BE2C (cell line): Measurements from ENCODE around the gene MFAP5.
"Not testable (repeated sequence)": the region's sequence is repeated elsewhere in the genome, so short reads cannot be mapped to it uniquely, and the experiment has no call there.

ENCODE experiments used
- DNase-seq: peaks from one replicate; pipeline ENCODE4 v3.0.0-alpha.2; 2020
- H3K27me3 ChIP-seq: fragments of 250-450 bp; sonication (Bioruptor Pico); 2 replicates; pipeline ENCODE4 v1.5.1; 2020; ENCODE audit warnings: mild to moderate bottlenecking
- H3K36me3 ChIP-seq: fragments of 250-450 bp; sonication (Bioruptor Pico); 2 replicates; pipeline ENCODE4 v1.5.1; 2020; ENCODE audit warnings: mild to moderate bottlenecking
- H3K4me1 ChIP-seq: fragments of 250-450 bp; sonication (Bioruptor Pico); 2 replicates; pipeline ENCODE4 v1.5.1; 2020
- H3K4me3 ChIP-seq: 2 replicates; pipeline ENCODE4 v1.5.1; 2011; ENCODE audit warnings: low read depth, low read length
- H3K9me3 ChIP-seq: fragments of 250-450 bp; sonication (Bioruptor Pico); 2 replicates; pipeline ENCODE4 v1.5.1; 2020
- TF ChIP-seq, protein P1 (sequence below): IDR thresholded peaks from 2 replicates; pipeline ENCODE4 v1.5.1; 2012; ENCODE audit warnings: mild to moderate bottlenecking, low read depth, low read length

MFAP5 gene

DNA sequence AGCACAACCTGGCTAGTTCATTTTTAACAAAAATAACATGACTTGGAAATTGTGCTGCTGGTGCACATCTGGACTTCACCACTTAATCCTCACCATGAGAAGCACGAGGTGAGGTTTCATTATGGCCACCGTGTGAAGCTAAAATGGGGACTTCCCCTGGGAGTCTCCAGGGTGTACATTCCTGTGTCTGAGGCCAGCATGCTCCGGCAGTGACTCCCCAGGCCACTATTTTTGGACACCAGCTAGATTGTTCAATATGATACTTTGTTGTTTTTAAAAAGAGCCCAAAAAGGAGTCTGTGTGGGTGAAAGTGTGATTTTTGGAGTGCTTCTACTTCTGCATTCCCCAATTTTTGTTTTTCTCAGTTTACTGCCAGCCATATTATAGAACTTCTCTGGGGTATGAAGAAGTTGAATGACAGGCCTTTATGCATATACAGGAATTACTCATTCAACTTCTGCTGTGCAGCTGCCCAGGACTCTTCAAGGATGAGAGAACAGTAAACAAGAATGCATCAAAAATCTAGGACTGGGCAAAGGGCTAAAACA, 33.1 kb downstream of the MFAP5 start:
- TF ChIP-seq, protein P1, sequence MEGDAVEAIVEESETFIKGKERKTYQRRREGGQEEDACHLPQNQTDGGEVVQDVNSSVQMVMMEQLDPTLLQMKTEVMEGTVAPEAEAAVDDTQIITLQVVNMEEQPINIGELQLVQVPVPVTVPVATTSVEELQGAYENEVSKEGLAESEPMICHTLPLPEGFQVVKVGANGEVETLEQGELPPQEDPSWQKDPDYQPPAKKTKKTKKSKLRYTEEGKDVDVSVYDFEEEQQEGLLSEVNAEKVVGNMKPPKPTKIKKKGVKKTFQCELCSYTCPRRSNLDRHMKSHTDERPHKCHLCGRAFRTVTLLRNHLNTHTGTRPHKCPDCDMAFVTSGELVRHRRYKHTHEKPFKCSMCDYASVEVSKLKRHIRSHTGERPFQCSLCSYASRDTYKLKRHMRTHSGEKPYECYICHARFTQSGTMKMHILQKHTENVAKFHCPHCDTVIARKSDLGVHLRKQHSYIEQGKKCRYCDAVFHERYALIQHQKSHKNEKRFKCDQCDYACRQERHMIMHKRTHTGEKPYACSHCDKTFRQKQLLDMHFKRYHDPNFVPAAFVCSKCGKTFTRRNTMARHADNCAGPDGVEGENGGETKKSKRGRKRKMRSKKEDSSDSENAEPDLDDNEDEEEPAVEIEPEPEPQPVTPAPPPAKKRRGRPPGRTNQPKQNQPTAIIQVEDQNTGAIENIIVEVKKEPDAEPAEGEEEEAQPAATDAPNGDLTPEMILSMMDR = no peak
- Histone ChIP-seq H3K27me3 (no peaks in the 10 kb centered on the region), H3K9me3 (no peaks in the 10 kb centered on the region), H3K36me3 (no peaks in the 10 kb centered on the region), H3K4me1 (no peaks in the 10 kb centered on the region), H3K4me3 (no peak overlapping the region)
- no peak for DNase-seq

DNA sequence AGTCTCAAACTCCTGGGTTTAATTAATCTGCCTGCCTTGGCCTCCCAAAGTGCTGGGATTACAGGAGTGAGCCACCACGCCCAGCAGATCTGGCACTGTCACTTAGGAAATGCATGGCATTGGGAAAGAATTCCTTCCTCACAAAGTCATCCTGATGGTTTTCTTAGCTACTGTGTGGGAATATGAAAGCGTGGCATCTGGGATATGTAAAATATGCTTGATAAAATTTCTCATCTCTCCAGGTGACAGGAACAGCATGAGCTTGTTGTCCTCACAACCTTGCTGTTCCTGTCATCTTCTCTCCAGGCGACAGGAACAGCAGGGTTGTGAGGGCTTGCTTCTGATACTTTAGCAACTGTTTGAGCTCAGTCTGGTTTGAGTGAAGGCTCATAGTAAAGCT, 33.9 kb downstream of the MFAP5 start:
- DNase-seq = no peak
- TF ChIP-seq, protein P1 = no peak
- Histone ChIP-seq H3K4me1 (no peaks in the 10 kb centered on the region), H3K9me3 (no peaks in the 10 kb centered on the region), H3K4me3 (no peak overlapping the region), H3K27me3 (no peaks in the 10 kb centered on the region), H3K36me3 (no peaks in the 10 kb centered on the region)

DNA sequence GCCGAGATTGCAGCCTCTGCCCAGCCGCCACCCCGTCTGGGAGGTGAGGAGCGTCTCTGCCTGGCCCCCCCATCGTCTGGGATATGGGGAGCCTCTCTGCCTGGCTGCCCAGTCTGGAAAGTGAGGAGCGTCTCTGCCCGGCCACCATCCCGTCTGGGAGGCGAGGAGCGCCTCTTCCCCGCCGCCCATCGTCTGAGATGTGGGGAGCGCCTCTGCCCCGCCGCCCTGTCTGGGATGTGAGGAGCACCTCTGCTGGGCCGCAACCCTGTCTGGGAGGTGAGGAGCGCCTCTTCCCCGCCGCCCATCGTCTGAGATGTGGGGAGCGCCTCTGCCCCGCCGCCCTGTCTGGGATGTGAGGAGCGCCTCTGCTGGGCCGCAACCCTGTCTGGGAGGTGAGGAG, 37.9 kb downstream of the MFAP5 start:
- not testable (repeated sequence) for H3K4me3 ChIP-seq, H3K4me1 ChIP-seq, H3K36me3 ChIP-seq, DNase-seq, H3K27me3 ChIP-seq, H3K9me3 ChIP-seq

DNA sequence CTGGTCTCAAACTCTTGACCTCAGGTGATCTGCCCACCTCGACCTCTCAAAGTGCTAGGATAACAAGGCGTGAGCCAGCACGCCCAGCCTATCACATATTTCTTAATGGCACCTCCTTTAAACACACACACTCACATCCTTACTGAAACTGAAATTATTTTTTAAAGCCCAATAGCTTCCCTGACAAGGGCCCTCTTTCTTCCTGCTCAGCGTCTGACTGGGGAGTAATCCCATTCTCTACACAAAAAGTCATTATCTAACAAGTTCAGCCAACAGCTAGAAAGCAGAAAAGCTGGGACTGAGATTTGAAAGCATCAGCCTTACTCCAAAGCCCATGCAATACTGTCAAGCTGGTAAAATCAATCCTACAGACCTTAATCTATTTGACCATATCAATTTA, 40.0 kb downstream of the MFAP5 start:
- no peak for DNase-seq
- H3K9me3 ChIP-seq = no peaks in the 10 kb centered on the region
- TF ChIP-seq, protein P1 = no peak
- no peaks in the 10 kb centered on the region for H3K27me3 ChIP-seq
- no peak overlapping the region for H3K4me3 ChIP-seq
- no peaks in the 10 kb centered on the region for H3K4me1 ChIP-seq
- no peaks in the 10 kb centered on the region for H3K36me3 ChIP-seq

DNA sequence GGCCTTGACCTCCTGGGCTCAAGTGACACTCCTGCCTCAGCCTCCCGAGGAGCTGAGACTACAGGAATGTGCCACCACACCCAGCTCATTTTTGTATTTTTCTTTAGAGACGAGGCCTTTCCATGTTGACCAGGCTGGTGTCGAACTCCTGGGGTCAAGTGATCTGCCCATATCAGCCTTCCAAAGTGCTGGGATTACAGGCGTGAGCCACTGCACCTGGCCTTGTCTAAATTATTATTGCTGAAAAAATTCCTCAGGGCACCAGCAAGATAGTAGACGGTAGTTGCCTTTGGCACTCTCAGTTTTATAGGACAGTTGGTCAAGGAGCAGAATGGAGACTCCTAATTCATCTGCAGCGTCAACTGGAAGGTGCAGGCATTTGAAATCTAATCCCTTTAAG, 47.4 kb downstream of the MFAP5 start:
- TF ChIP-seq, protein P1 = no peak
- Histone ChIP-seq H3K4me3 (no peak overlapping the region), H3K36me3 (no peaks in the 10 kb centered on the region), H3K27me3 (no peaks in the 10 kb centered on the region), H3K4me1 (no peaks in the 10 kb centered on the region), H3K9me3 (no peaks in the 10 kb centered on the region)
- DNase-seq = no peak

DNA sequence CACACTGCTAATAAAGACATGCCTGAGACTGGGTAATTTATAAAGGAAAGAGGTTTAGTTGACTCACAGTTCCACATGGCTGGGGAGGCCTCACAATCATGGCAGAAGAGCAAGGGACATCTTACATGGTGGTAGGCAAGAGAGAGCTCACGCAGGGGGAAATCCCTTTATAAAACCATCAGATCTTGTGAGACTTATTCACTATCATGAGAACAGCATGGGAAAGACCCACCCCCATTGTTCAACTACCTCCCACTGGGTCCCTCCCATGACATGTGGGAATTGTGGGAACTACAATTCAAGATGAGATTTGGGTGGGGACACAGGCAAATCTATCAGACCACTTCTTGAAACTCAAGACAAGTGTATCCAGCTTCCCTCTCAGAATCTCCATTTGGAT, 48.7 kb downstream of the MFAP5 start:
- not testable (repeated sequence) for H3K4me3 ChIP-seq, H3K27me3 ChIP-seq, DNase-seq, H3K36me3 ChIP-seq, H3K4me1 ChIP-seq, H3K9me3 ChIP-seq

DNA sequence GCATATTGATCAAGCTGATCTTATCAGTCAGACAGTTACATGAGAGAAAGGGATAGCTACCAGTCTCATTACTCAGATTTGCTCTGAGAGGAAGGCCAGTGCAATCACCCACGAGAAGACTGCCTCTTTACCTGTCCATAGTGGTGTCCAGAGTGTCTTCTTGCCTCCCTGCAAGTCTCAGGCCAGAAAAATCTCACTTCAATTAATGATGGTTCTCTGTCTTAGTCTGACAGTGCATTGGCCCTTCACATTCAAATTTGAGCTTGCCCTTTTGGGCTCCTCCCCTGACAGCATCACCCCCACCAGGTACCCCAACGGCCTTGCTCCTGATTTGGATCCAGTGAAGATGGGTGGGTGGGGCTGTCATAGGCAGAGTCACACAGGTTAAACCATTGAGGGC, 50.0 kb downstream of the MFAP5 start, which contains the start of gene AICDA:
Gene AICDA (minus strand): TSS at position 231 of the 400 bp plus-strand sequence. CDS start 92 bp downstream, at position 139.
- TF ChIP-seq, protein P1 = no peak
- H3K4me1 ChIP-seq = no peaks in the 10 kb centered on the region
- no peaks in the 10 kb centered on the region for H3K9me3 ChIP-seq
- no peak for DNase-seq
- no peak within 1 kb of the TSS for H3K4me3 ChIP-seq
- no peaks in the 10 kb centered on the region for H3K27me3 ChIP-seq
- no peaks in the 10 kb centered on the region for H3K36me3 ChIP-seq
